Keratinocyte (primary cell): Measurements from ENCODE around the gene MAPT.

Experiments
- CTCF ChIP-seq, 3 experiments: IDR thresholded peaks in 1 of 3; conservative IDR thresholded peaks in 1 of 3; optimal IDR thresholded peaks in 1 of 3; 2 replicates in 2 of 3; 3 replicates in 1 of 3; pipeline versions ENCODE3 to v1.5.1; 2011; ENCODE audit warnings: low read length in 3 of 3, mild to moderate bottlenecking in 3 of 3, moderate library complexity in 2 of 3, control low read depth in 1 of 3, inconsistent platforms in 1 of 3; ENCODE audit not compliant: insufficient read depth in 2 of 3; ENCODE audit errors: extremely low read depth in 1 of 3
- EZH2 ChIP-seq: IDR thresholded peaks from one replicate; pipeline ENCODE4 v1.6.1; 2012; ENCODE audit warnings: inconsistent platforms, mild to moderate bottlenecking, low read length, moderate library complexity

GRCh38 chr17:45973099-45973780, 78.9 kb downstream of the MAPT start:
- no peak for TF ChIP-seq CTCF (optimal IDR thresholded peaks at IDR 0.05 in 1 of 3, IDR thresholded peaks at IDR 0.05 in 1 of 3, conservative IDR thresholded peaks at IDR 0.05 in 1 of 3; ENCODE audit: extremely low read depth in 1 of 3, insufficient read depth in 2 of 3, low read length in 3 of 3)
- no peak for TF ChIP-seq EZH2
